H1 (cell line): Measurements from ENCODE around the gene CYTIP. TPM values are rescaled to one million over a fixed set of nuclear protein-coding genes. Genes with fewer than 3 reads are reported as not detected.

Source experiments
- CHD7 ChIP-seq: fragments of 300-600 bp; sonication (generic); IDR thresholded peaks from 2 replicates; pipeline ENCODE4 v1.7.1; 2012; ENCODE audit warnings: low read length, moderate library complexity, mild to moderate bottlenecking, inconsistent platforms; ENCODE audit not compliant: insufficient replicate concordance
- RFX5 ChIP-seq: IDR thresholded peaks from 2 replicates; pipeline ENCODE4 v1.6.1; 2011; ENCODE audit warnings: low read depth, low read length, improper control_type of control experiment, borderline replicate concordance
- SIN3A ChIP-seq, 2 experiments: IDR thresholded peaks in 1 of 2; conservative IDR thresholded peaks in 1 of 2; 2 replicates each; pipeline ENCODE4 v1.6.1; 2011 to 2012; ENCODE audit warnings: low read length in 2 of 2, improper control_type of control experiment in 1 of 2, low read depth in 1 of 2, mild to moderate bottlenecking in 1 of 2
- polyA plus RNA-seq, 7 experiments: library from polyadenylated mRNA; depleted of rRNA in 3 of 7; stranded (reverse) in 5 of 7; unstranded in 2 of 7; fragments of >200 nt in 5 of 7; fragments of 200-250 nt in 2 of 7; gene quantifications; 1 replicate in 5 of 7; 2 replicates in 1 of 7; 4 replicates in 1 of 7; pipeline versions ENCODE4 v1.2.1 to v1.2.3, GENCODE V29; 2011 to 2013; ENCODE audit warnings: missing spikeins in 2 of 7, mixed read lengths in 2 of 7
- total RNA-seq: library from RNA; stranded (reverse); fragmentation: NEBNext Ultra II Directional; extraction: Animal tissue kit (Norgen Biotek cat#: 25700); gene quantifications from 2 replicates; pipeline ENCODE4 v1.2.1, GENCODE V29; 2021

Gene CYTIP
- total and polyA plus RNA-seq, 2 of the 8 experiments (the other 6 are each of a cell fraction or from before 2014, with no cell fraction given): 0.12 TPM; not detected in 1

- TF ChIP-seq CHD7: no peak
- no peak for TF ChIP-seq SIN3A (conservative IDR thresholded peaks at IDR 0.05 in 1 of 2, IDR thresholded peaks at IDR 0.05 in 1 of 2; ENCODE audit: low read depth in 1 of 2, low read length in 2 of 2)
- TF ChIP-seq RFX5: no peak
These were observed 4.7 kb downstream of the CYTIP start (continued) for GRCh38 chr2:157438863-157439823.
